Fibroblast of skin of right quadriceps (primary cell): Measurements from ENCODE around the gene PSME1.
"Not testable (repeated sequence)": the region's sequence is repeated elsewhere in the genome, so short reads cannot be mapped to it uniquely, and the experiment has no call there.

ENCODE experiments used
- DNase-seq: peaks from one replicate; pipeline ENCODE4 v3.0.0-alpha.2; 2013

The PSME1 gene

DNA sequence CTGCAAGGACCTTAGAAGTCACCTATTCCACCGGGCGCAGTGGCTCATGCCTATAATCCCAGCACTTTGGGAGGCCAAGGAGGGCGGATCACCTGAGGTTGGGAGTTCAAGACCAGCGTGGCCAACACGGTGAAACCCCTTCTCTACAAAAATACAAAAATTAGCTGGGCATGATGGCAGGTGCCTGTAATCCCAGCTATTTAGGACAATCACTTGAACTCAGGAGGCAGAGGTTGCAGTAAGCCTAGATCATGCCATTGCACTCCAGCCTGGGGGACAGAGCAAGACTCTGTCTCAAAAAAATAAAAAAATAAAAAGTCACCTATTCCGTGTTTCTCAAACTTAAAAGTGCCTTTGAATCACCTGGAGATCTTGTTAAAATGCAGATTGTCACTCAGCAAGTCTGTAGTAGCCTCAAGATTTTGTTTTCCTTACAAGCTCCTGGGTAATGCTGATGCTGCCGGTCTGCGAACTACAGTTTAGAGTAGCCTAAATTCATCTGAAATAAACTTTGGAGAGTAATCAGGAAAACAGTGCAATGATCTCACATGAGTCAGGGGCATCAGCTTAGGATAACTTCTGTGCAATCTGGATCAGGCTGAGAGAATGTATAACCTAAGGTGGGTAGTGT is 30.3 kb upstream of the PSME1 start:
- not testable (repeated sequence) for DNase-seq

GRCh38 chr14:24106672-24107271 is 29.2 kb upstream of the PSME1 start:
- no peak for DNase-seq

DNA sequence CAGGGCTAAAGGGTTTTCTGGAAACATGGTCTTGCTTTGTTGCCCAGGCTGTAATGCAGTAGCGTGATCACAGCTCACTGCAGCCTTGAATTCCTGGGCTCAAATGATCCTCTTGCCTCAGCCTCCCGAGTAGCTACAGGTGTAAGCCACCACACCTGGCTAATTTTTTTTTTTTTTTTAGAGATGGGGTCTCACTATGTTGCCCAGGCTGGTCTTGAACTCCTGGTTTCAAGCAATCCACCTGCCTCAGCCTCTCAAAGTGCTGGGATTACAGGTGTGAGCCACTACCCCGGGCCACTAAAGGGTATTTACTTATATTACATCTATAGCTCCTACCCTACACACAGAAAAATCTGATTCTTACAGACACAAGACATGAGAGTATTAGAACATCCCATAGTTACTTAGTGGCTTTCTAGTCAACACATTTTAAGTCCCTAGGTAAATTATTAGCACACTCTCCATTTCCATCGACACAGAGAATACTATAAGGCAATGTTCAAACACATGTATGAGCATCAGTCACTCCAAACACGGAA is 27.6 kb upstream of the PSME1 start:
- DNase-seq, result no peak

- no peak for DNase-seq
These were observed 25.9 kb upstream of the PSME1 start for GRCh38 chr14:24110060-24110459.

DNA sequence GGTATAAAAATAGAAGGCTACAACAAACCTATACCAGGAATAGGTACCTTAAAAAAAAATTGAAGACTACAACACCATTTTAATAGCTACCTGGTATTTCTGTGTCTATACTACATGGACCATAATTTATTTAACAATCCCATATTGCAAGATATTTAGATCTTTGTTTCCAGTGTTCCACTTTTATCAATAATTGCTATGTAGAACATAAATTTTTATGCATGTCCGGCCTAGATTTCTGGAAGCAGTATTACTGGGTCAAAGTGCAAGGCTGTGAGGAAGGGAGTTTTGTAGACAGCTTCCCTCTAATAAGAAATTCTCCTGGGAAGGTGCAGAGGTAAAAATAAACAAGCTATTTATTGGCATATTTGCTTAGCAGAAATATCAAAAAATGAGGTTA is 25.5 kb upstream of the PSME1 start:
- DNase-seq, result no peak

DNA sequence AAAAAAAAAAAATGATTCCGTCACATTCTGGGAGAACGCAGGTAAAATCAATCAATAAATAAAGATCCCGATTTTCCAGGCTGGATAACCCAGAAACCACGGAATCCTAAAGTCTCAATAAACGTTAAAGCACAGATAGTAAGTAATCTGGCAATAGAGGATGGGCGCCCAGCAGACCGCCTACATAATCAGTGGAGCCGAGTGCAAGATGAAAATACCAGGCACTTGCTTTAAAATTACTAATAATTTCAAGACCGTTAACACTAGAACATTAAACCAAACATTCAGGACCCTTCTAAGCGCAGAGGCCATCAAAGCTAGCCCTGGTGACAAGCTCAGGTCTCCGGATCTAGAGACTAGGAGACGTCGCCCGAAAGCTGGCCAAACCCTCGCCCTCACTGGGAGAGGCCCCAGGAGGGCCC is 22.6 kb upstream of the PSME1 start:
- DNase-seq, result no peak

GRCh38 chr14:24113801-24114531 is 22.0 kb upstream of the PSME1 start:
- peak; percentile 88 for DNase-seq

DNA sequence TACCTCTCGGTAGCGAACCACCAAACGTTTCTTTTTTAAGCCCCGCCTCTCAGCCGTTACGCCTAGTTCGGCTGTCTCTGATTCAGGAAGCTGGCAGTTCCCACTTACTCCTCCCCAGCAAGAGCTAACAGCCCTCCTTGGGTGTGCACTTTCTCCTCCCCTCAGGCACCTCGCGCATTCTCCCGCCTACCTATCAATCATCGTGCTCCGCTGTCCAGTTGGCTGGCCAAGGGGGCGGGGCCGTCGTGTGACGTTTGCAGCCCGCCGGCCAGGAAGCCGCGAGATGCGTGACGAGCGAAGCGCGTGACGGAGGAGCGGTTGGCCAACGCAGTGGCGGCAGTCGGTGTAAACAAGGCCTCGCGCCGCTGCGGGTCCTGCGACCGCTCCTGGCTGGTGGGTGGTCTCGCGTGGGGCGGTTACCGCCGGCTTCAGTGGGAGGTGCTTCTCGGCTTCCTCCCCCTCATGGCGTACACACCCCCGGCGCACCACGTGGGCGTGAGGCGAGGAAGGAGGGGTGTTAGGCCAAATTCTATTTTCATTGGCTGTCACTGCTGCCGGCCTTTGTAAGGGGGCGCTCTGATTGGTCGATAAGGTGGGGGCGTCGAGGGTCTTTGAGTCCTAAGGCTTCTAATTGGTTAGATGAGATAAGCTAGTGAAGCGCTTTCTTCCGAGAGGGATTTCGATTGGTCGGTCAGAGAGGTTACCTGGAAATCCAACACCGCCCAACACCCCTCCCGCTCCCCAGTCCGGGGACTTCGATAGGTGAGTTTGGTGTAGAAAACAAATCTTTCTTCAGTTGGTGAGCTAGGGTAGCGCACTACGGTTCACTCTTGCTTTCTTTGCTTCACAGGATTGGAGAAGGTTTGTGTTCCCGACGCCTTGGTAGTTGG is 21.2 kb upstream of the PSME1 start, which contains the start of the genes DCAF11 and NRL:
TSS of gene DCAF11 (plus strand) at position 246 of the 890 bp plus-strand sequence. CDS start 818 bp downstream, outside the sequence.
TSS of gene NRL (minus strand) at position 418 of the 890 bp plus-strand sequence. CDS start 32,101 bp downstream, outside the sequence.
- DNase-seq, result peak; percentile 100

DNA sequence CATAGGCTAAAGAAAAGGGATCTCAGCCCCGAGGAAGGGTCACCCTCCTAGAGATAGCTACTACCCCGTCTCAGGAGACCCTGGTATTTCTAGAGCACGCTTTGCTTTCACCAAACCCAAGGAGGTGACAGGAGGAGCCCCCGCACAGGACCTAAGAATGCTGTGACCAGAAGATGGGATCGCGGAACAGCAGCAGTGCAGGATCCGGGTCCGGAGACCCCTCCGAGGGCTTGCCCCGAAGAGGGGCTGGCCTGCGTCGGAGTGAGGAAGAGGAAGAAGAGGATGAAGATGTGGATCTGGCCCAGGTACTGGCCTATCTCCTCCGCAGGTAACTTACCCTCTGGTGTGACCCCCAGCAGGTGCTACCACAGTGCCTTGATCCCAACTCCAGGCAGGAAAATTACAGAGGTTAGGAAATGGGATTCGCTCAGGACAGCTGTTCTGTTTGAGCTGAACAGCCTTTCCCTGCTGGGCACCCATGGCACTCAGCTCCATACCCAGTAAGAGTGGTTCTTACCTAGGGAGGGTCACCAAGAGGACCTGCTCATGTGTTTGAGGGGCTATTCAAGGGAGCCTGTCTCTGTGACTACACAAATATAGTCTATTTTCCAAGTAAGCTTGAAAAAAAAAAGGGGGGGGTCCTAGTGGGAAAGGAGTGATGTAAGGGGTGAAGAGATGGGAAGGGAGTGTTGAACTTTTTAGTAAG is 20.4 kb upstream of the PSME1 start:
- no peak for DNase-seq

GRCh38 chr14:24116128-24116814 is 19.7 kb upstream of the PSME1 start:
- DNase-seq, result no peak

DNA sequence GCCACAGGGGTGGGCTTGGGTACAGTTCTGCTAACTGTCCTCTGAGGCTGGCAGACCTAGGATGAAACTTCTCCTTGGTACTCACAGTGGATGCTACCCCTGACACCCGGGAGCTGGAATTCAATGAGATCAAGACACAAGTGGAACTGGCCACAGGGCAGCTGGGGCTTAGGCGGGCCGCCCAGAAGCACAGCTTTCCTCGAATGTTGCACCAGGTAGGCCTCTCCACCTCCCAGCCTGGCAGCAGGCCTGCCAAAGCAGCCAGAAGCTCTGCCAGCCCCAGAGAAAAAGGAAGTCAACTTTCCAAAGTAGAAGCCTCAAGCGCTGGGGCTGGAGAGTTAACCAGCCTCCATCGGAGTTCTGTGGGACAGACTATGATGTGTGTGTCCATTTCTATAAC is 18.8 kb upstream of the PSME1 start:
- DNase-seq, result no peak

DNA sequence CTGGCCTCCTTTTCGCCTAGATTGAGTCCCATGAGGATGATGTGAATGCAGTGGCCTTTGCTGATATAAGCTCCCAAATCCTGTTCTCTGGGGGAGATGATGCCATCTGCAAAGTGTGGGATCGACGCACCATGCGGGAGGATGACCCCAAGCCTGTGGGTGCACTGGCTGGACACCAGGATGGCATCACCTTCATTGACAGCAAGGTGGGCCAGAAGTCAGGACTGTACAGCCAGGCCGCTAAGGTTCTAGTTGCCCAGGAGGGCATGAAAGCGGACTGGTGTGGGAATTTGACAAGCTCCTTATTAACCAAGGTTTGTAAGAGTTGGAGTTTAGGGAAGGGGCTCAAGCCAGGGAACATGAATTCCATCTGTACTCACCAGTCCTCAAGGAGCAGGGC is 16.3 kb upstream of the PSME1 start:
- DNase-seq, result no peak

DNA sequence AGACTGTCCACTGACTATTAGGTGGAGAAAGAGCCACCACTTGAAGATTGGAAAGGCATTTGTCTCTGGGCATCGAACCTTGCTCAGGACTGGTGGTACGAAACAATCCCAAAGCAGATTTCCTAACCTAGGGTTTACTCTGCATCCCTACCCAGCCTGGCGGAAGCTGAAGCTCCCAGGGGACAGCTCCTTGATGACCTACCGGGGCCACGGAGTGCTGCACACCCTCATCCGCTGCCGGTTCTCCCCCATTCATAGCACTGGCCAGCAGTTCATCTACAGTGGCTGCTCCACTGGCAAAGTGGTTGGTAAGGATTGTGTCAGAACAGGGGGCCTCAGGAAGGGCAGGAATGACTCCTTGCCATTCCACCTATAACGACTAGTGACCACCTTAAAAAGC is 14.8 kb upstream of the PSME1 start:
- DNase-seq, result no peak

GRCh38 chr14:24122416-24122815 is 13.6 kb upstream of the PSME1 start:
- DNase-seq, result no peak

GRCh38 chr14:24122898-24123297 is 13.1 kb upstream of the PSME1 start:
- DNase-seq, result no peak

GRCh38 chr14:24123424-24124417 is 12.3 kb upstream of the PSME1 start:
- DNase-seq, result no peak

DNA sequence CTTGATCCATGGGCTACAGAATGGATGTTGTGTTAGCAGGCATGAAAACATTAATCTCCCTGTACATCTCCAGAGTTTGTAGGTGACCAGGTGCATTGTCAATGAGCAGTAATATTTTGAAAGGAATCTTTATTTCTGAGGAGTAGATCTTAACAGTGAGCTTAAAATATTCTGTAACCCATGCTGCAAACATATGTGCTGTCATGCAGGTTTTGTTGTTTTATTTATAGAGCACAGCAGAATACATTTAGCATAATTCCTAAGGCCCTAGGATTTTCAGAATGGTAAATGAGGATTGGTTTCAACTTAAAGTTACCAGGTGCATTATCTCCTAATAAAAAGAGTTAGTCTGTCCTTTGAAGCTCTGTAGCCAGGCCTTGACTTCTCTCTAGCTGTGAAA is 9.1 kb upstream of the PSME1 start:
- no peak for DNase-seq

- no peak for DNase-seq
These were observed 8.3 kb upstream of the PSME1 start for GRCh38 chr14:24127673-24128072.

- DNase-seq, result no peak
These were observed 6.5 kb upstream of the PSME1 start for GRCh38 chr14:24129410-24129998.

GRCh38 chr14:24130380-24130716 is 5.6 kb upstream of the PSME1 start, which contains the start of gene FITM1:
TSS of gene FITM1 (plus strand) at chr14:24130659. CDS start at chr14:24131564, 905 bp downstream.
- no peak for DNase-seq
